K562 (cell line): ENCODE results near the gene MOSPD3. TPM values are rescaled to one million over a fixed set of nuclear protein-coding genes. Genes with fewer than 3 reads are reported as not detected.

ENCODE experiments used
- ATF6 ChIP-seq: sonication (generic); formaldehyde crosslinking; IDR thresholded peaks from 2 replicates; pipeline ENCODE4 v1.4.0; 2020; ENCODE audit warnings: mild to moderate bottlenecking, missing genetic modification reagents
- CREB5 ChIP-seq: fragments of 250-450 bp; sonication (Bioruptor Pico); IDR thresholded peaks from 2 replicates; pipeline ENCODE4 v1.5.0; 2020; ENCODE audit warnings: mild to moderate bottlenecking
- CREM ChIP-seq: IDR thresholded peaks from 2 replicates; pipeline ENCODE4 v1.6.1; 2014; ENCODE audit warnings: antibody characterized with exemption, low read depth
- DMBX1 ChIP-seq: fragments of 250-450 bp; sonication (Bioruptor Pico); IDR thresholded peaks from 2 replicates; pipeline ENCODE4 v1.8.0; 2022; ENCODE audit warnings: inconsistent platforms, mild to moderate bottlenecking, moderate library complexity, borderline replicate concordance
- E2F5 ChIP-seq: sonication (generic); formaldehyde crosslinking; IDR thresholded peaks from 2 replicates; pipeline ENCODE4 v1.8.0; 2022; ENCODE audit warnings: mild to moderate bottlenecking, missing genetic modification reagents
- EGR1 ChIP-seq: fragments of 450-650 bp; conservative IDR thresholded peaks from 2 replicates; pipeline ENCODE4 v1.6.1; 2017; ENCODE audit warnings: mild to moderate bottlenecking
- HNRNPLL ChIP-seq: fragments of 200-400 bp; formaldehyde crosslinking; IDR thresholded peaks from 2 replicates; pipeline ENCODE4 v1.6.1; 2017; ENCODE audit warnings: low read length, low read depth, mild to moderate bottlenecking; ENCODE audit not compliant: poor library complexity, severe bottlenecking
- NFATC3 ChIP-seq: fragments of 450-650 bp; IDR thresholded peaks from 2 replicates; pipeline ENCODE4 v1.6.1; 2017; ENCODE audit warnings: mild to moderate bottlenecking
- NR2C2 ChIP-seq, 2 experiments: fragments of 200-800 bp in 1 of 2; sonication (Bioruptor generic) in 1 of 2; sonication (generic) in 1 of 2; formaldehyde crosslinking in 1 of 2; IDR thresholded peaks; 2 replicates each; pipeline versions ENCODE4 v1.6.1 to v1.8.0; 2016 to 2022; ENCODE audit warnings: mild to moderate bottlenecking in 1 of 2, missing compliant biosample characterization in 1 of 2, missing genetic modification characterization in 1 of 2, missing genetic modification reagents in 1 of 2
- SOX6 ChIP-seq: fragments of 450-650 bp; IDR thresholded peaks from 2 replicates; pipeline ENCODE4 v1.6.1; 2014; ENCODE audit warnings: mild to moderate bottlenecking
- USF1 ChIP-seq: sonication (generic); formaldehyde crosslinking; IDR thresholded peaks from 2 replicates; pipeline ENCODE4 v1.9.0; 2022; ENCODE audit warnings: mild to moderate bottlenecking, missing genetic modification reagents
- ZBTB43 ChIP-seq: sonication (generic); formaldehyde crosslinking; IDR thresholded peaks from 2 replicates; pipeline ENCODE4 v1.8.0; 2023; ENCODE audit warnings: mild to moderate bottlenecking, missing genetic modification reagents
- ZNF511 ChIP-seq: sonication (generic); formaldehyde crosslinking; IDR thresholded peaks from 2 replicates; pipeline ENCODE4 v1.8.0; 2022; ENCODE audit warnings: mild to moderate bottlenecking, missing genetic modification reagents
- polyA plus RNA-seq, 8 experiments: library from polyadenylated mRNA; depleted of rRNA in 4 of 8; stranded (reverse) in 5 of 8; unstranded in 3 of 8; fragments of >200 nt; fragmentation: Nextera tagmentation in 2 of 8; fragmentation: Illumina TruSeq in 1 of 8; extraction: Ambion mirVana in 2 of 8; extraction: Trizol in 1 of 8; gene quantifications; 2 replicates each; pipeline versions ENCODE4 v1.2.1 to v1.2.3, GENCODE V29; 2011 to 2014; ENCODE audit warnings: inconsistent platforms in 1 of 8, missing spikeins in 1 of 8
- total RNA-seq, 7 experiments: library from RNA; depleted of rRNA in 6 of 7; stranded (reverse); fragments of >200 nt in 6 of 7; fragmentation: Illumina TruSeq in 2 of 7; extraction: Trizol in 2 of 7; gene quantifications; 2 replicates each; pipeline versions ENCODE4 v1.2.1 to v1.2.3, GENCODE V29; 2011 to 2021; ENCODE audit warnings: low replicate concordance in 1 of 7

The MOSPD3 gene
- total and polyA plus RNA-seq, 9 of the 15 experiments (the other 6 are each of a cell fraction or from before 2014, with no cell fraction given): 1.4 to 32.1 (median 7.3) TPM

GRCh38 chr7:100575206-100575631 lies 37.1 kb upstream of the MOSPD3 start (continued):
- TF ChIP-seq EGR1: 0 out of 2 replicates have a peak, but pooled peaks have one; percentile 20
- TF ChIP-seq ZBTB43: no peak
- no peak for TF ChIP-seq CREB5
- no peak for TF ChIP-seq NFATC3
- TF ChIP-seq HNRNPLL: no peak
- TF ChIP-seq E2F5 (CRISPR knock-in tag): no peak
- no peak for TF ChIP-seq NR2C2 (CRISPR knock-in tag; IDR thresholded peaks at IDR 0.05)
- no peak for TF ChIP-seq NR2C2 (tag; IDR thresholded peaks at IDR 0.05)
- peak; percentile 85 for TF ChIP-seq USF1 (CRISPR knock-in tag)
- no peak for TF ChIP-seq ATF6 (CRISPR knock-in tag)
- TF ChIP-seq ZNF511 (CRISPR knock-in tag): no peak
- peak; percentile 50; the same call in 1 of the 2 replicates for TF ChIP-seq CREM
- TF ChIP-seq SOX6: no peak
- TF ChIP-seq DMBX1 (CRISPR knock-in tag): no peak
